Measurements from ENCODE around the gene IGFBP1.

Gene IGFBP1

GRCh38 chr7:45890125-45890901 is 2.0 kb downstream of the IGFBP1 start (continued):
- TF ChIP-seq ZNF26 (tag by site-specific recombination; IDR thresholded peaks at IDR 0.05), result no peak
- no peak for TF ChIP-seq ZNF626 (tag by site-specific recombination; IDR thresholded peaks at IDR 0.05)

- TF ChIP-seq ZNF654 (tag by site-specific recombination; IDR thresholded peaks at IDR 0.05; ENCODE audit: low read depth) (peak; percentile 62), HIC1 (tag by site-specific recombination; IDR thresholded peaks at IDR 0.05) (no peak)
- no peaks in the 10 kb centered on the region for H3K4me1 ChIP-seq (ENCODE audit: control insufficient read depth, insufficient read depth, low read length)
- H3K27ac ChIP-seq (ENCODE audit: extremely low read depth, low read depth, low read length), result no peak overlapping the region
- H3K4me3 ChIP-seq (ENCODE audit: low read depth, low read length), result no peak overlapping the region
- no peaks in the 10 kb centered on the region for H3K36me3 ChIP-seq (ENCODE audit: control insufficient read depth in 2 of 2, insufficient read depth in 1 of 2, low read length in 2 of 2)
- CTCF ChIA-PET, result interaction anchor here (0.5 to 1.9 kb wide), 16 partner anchors 9 to 1773 kb away, joined by 3 to 15 read pairs (median 4); partner anchors contain the start of gene IGFBP3
- no peaks in the 10 kb centered on the region for H3K9me3 ChIP-seq (ENCODE audit: control insufficient read depth, insufficient read depth, low read depth, low read length)
- POLR2A ChIA-PET, result no interaction called here
These were observed 2.7 kb downstream of the IGFBP1 start for GRCh38 chr7:45890902-45891461.

GRCh38 chr7:45891462-45892402 is 3.4 kb downstream of the IGFBP1 start:
- TF ChIP-seq ZNF621 (tag by site-specific recombination; IDR thresholded peaks at IDR 0.05) (no peak), ZNF707 (tag by site-specific recombination; IDR thresholded peaks at IDR 0.05) (no peak), ZNF670 (tag by site-specific recombination; IDR thresholded peaks at IDR 0.05; ENCODE audit: low read depth) (no peak), ZNF19 (tag by site-specific recombination; IDR thresholded peaks at IDR 0.05; ENCODE audit: low read depth) (no peak), ZSCAN16 (tag by site-specific recombination; IDR thresholded peaks at IDR 0.05) (no peak), ZNF140 (tag by site-specific recombination; IDR thresholded peaks at IDR 0.05) (no peak), ZNF175 (tag by site-specific recombination; IDR thresholded peaks at IDR 0.05) (no peak), ZNF112 (tag by site-specific recombination; IDR thresholded peaks at IDR 0.05) (no peak)
- H3K4me3 ChIP-seq (ENCODE audit: low read depth, low read length), result no peak overlapping the region
- H3K36me3 ChIP-seq (ENCODE audit: control insufficient read depth in 2 of 2, insufficient read depth in 1 of 2, low read length in 2 of 2), result no peaks in the 10 kb centered on the region
- no peak overlapping the region for H3K27ac ChIP-seq (ENCODE audit: extremely low read depth, low read depth, low read length)
- ChIA-PET CTCF (interaction anchor here (0.5 to 2.7 kb wide), 13 partner anchors 10 to 1290 kb away, joined by 3 to 15 read pairs (median 5); partner anchors contain the start of gene IGFBP3), POLR2A (no interaction called here)
- H3K9me3 ChIP-seq (ENCODE audit: control insufficient read depth, insufficient read depth, low read depth, low read length), result no peaks in the 10 kb centered on the region
- H3K4me1 ChIP-seq (ENCODE audit: control insufficient read depth, insufficient read depth, low read length), result no peaks in the 10 kb centered on the region

- Histone ChIP-seq H3K4me1 (ENCODE audit: control insufficient read depth, insufficient read depth, low read length) (no peaks in the 10 kb centered on the region), H3K27ac (ENCODE audit: extremely low read depth, low read depth, low read length) (no peak overlapping the region), H3K4me3 (ENCODE audit: low read depth, low read length) (no peak overlapping the region), H3K9me3 (ENCODE audit: control insufficient read depth, insufficient read depth, low read depth, low read length) (no peaks in the 10 kb centered on the region), H3K36me3 (ENCODE audit: control insufficient read depth in 2 of 2, insufficient read depth in 1 of 2, low read length in 2 of 2) (no peaks in the 10 kb centered on the region)
- ChIA-PET CTCF (interaction anchor here (0.5 to 2.7 kb wide), 6 partner anchors 26 to 1289 kb away, joined by 3 to 14 read pairs (median 5); partner anchors contain the start of gene IGFBP3), POLR2A (no interaction called here)
- TF ChIP-seq PRDM6 (tag by site-specific recombination; IDR thresholded peaks at IDR 0.05), result no peak
- TF ChIP-seq ZNF239 (tag by site-specific recombination; IDR thresholded peaks at IDR 0.05), result no peak
- TF ChIP-seq ELK4 (IDR thresholded peaks at IDR 0.05; ENCODE audit: borderline replicate concordance, low read depth, low read length), result no peak
- TF ChIP-seq ZNF747 (tag by site-specific recombination; IDR thresholded peaks at IDR 0.05), result no peak
These were observed 4.2 kb downstream of the IGFBP1 start for GRCh38 chr7:45892407-45893035.

Data from HEK293 (cell line).